ENCODE measurements around the gene HOXD4. TPM values are rescaled to one million over a fixed set of nuclear protein-coding genes. Genes with fewer than 3 reads are reported as not detected.

The HOXD4 gene
- 1 to 10 TPM in 1 of 2 donors, under 1 TPM in 1; 0.74 to 1.1 TPM for total RNA-seq
- polyA plus RNA-seq = under 1 TPM; 0.12 to 0.23 TPM
- long read RNA-seq, donor 1 = 0 reads
- long read RNA-seq, donor 2 = 0 reads
- long read RNA-seq, donor 3 = 0 reads
- long read RNA-seq, donor 4 = 0 reads
- long read RNA-seq, donor 5 = 0 reads

DNA sequence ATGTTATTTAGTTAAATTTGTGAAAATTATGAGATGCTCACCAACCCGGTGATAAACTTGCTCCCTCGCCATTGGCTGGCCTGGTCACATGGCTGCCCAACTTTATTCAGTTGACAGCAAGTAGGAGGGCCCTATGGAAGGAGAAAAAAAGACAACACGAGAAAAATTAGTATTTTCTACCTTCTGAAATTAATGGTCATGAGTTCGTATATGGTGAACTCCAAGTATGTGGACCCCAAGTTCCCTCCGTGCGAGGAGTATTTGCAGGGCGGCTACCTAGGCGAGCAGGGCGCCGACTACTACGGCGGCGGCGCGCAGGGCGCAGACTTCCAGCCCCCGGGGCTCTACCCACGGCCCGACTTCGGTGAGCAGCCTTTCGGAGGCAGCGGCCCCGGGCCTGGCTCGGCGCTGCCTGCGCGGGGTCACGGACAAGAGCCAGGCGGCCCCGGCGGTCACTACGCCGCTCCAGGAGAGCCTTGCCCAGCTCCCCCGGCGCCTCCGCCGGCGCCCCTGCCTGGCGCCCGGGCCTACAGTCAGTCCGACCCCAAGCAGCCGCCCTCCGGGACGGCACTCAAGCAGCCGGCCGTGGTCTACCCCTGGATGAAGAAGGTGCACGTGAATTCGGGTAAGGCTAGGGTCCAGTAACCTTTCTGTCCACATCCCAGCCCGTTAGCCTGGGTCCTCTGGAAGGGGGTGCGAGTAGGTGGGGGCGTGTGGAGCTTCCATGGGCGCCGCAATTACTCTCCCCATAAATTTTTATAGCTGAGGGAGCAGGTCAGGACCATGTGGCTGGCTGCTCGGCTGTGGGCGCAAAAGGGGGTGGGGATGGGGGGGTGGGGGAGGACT, at the start of gene HOXD4:
Gene HOXD4, plus strand, starts transcription at position 109 of the 846 bp plus-strand sequence. Its CDS starts 84 bp downstream, at position 193.
- Histone ChIP-seq H3K27ac (ENCODE audit: low read depth in 1 of 2, low read length in 1 of 2) (no peak within 1 kb of the TSS), H3K4me3 (no peak within 1 kb of the TSS), H3K36me3 (ENCODE audit: control insufficient read depth in 4 of 4, insufficient read depth in 4 of 4, low read length in 4 of 4) (no peaks in the 10 kb centered on the region), H3K27me3 (ENCODE audit: control insufficient read depth in 3 of 3, insufficient read depth in 3 of 3, low read length in 2 of 3) (peaks cover 43 to 97% (median 92%) of the 10 kb centered on the region in 3 donors), H3K4me1 (ENCODE audit: control insufficient read depth in 5 of 5, insufficient read depth in 5 of 5, low read length in 5 of 5) (peaks cover 0 to 7% (median 0%) of the 10 kb centered on the region in 5 donors), H3K9ac (ENCODE audit: insufficient read depth in 1 of 2, low read length in 2 of 2) (no peak within 1 kb of the TSS), H3K9me3 (ENCODE audit: control insufficient read depth in 4 of 4, insufficient read depth in 3 of 4, low read length in 3 of 4) (peaks cover 0 to 15% (median 0%) of the 10 kb centered on the region in 4 donors)
- peak in 1 of 3 donors; percentile 6 for DNase-seq
- WGBS, 2 donors = 3 to 7% methylated on average over 54 to 55 of the region's 55 CpGs
- ATAC-seq (ENCODE audit: insufficient read depth, low FRiP score) = no peak
- TF ChIP-seq, protein P1, sequence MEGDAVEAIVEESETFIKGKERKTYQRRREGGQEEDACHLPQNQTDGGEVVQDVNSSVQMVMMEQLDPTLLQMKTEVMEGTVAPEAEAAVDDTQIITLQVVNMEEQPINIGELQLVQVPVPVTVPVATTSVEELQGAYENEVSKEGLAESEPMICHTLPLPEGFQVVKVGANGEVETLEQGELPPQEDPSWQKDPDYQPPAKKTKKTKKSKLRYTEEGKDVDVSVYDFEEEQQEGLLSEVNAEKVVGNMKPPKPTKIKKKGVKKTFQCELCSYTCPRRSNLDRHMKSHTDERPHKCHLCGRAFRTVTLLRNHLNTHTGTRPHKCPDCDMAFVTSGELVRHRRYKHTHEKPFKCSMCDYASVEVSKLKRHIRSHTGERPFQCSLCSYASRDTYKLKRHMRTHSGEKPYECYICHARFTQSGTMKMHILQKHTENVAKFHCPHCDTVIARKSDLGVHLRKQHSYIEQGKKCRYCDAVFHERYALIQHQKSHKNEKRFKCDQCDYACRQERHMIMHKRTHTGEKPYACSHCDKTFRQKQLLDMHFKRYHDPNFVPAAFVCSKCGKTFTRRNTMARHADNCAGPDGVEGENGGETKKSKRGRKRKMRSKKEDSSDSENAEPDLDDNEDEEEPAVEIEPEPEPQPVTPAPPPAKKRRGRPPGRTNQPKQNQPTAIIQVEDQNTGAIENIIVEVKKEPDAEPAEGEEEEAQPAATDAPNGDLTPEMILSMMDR (IDR thresholded peaks at IDR 0.05; ENCODE audit: control extremely low read depth, extremely low read depth) = no peak

DNA sequence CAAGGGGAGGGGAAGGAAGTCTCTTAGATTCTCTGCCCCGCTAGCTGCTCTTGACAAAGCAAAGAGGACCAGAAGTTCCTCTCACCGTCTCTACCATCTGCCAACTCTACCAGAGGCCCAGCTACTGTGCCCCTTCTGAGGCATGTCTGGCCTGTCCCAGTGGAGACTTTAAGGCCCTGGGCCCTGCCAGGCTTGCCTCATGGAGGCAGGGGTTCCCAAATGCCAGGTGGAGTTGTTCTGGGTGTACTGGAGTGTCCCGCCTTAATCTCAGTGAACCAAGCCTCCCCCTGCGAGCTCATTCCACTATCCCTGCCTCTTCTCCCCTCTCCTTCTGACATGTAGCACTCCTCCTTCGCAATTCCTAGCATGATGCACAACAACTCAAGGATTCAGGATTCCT, 49.5 kb upstream of the HOXD4 start:
- Histone ChIP-seq H3K9ac (ENCODE audit: insufficient read depth in 1 of 2, low read length in 2 of 2) (no peak overlapping the region), H3K27ac (ENCODE audit: low read depth in 1 of 2, low read length in 1 of 2) (no peak overlapping the region), H3K4me1 (ENCODE audit: control insufficient read depth in 5 of 5, insufficient read depth in 5 of 5, low read length in 5 of 5) (peaks cover 0 to 15% (median 10%) of the 10 kb centered on the region in 5 donors), H3K9me3 (ENCODE audit: control insufficient read depth in 4 of 4, insufficient read depth in 3 of 4, low read length in 3 of 4) (peaks cover 0 to 9% (median 0%) of the 10 kb centered on the region in 4 donors), H3K4me3 (no peak overlapping the region), H3K27me3 (ENCODE audit: control insufficient read depth in 3 of 3, insufficient read depth in 3 of 3, low read length in 2 of 3) (peaks cover 44 to 97% (median 89%) of the 10 kb centered on the region in 3 donors), H3K36me3 (ENCODE audit: control insufficient read depth in 4 of 4, insufficient read depth in 4 of 4, low read length in 4 of 4) (no peaks in the 10 kb centered on the region)
- DNase-seq (no peak), ATAC-seq (ENCODE audit: insufficient read depth, low FRiP score) (no peak)
- TF ChIP-seq, protein P1 (IDR thresholded peaks at IDR 0.05; ENCODE audit: control extremely low read depth, extremely low read depth) = no peak
- WGBS, 2 donors = 27 to 33% methylated on average over 5 of the region's 5 CpGs

DNA sequence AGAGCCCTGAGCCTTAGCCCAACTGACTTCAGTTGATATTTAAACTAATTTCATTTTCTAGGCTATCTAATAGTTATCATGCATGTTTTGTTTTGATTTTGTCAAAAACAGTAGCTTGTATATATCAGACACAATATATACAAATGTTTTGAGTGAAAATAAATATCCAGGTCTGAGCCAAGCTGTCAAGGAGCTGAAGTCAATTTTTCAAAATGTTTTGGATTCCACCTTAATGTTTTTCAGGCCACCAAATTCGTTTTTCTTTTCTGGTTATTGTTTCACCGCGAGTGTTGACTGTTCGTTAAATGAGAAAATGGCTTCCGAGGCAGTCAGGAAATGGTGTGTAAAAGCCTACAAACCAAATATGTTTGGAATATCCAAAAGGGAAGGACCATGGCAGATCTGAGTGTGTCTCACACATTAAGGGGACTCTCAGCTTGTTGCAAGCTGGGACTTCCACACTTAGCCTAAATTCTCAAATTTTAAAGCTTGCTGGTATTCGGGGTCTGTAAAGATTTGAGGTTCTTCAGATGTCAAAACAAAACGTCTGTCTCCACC, 49.0 kb upstream of the HOXD4 start:
- no peak for DNase-seq
- no peaks in the 10 kb centered on the region for H3K36me3 ChIP-seq (ENCODE audit: control insufficient read depth in 4 of 4, insufficient read depth in 4 of 4, low read length in 4 of 4)
- TF ChIP-seq, protein P1 (IDR thresholded peaks at IDR 0.05; ENCODE audit: control extremely low read depth, extremely low read depth) = no peak
- ATAC-seq (ENCODE audit: insufficient read depth, low FRiP score) = no peak
- H3K27ac ChIP-seq (ENCODE audit: low read depth in 1 of 2, low read length in 1 of 2) = no peak overlapping the region
- WGBS, 2 donors = 13 to 20% methylated on average over 7 of the region's 7 CpGs
- no peak overlapping the region for H3K9ac ChIP-seq (ENCODE audit: insufficient read depth in 1 of 2, low read length in 2 of 2)
- peaks cover 50 to 97% (median 90%) of the 10 kb centered on the region in 3 donors for H3K27me3 ChIP-seq (ENCODE audit: control insufficient read depth in 3 of 3, insufficient read depth in 3 of 3, low read length in 2 of 3)
- H3K9me3 ChIP-seq (ENCODE audit: control insufficient read depth in 4 of 4, insufficient read depth in 3 of 4, low read length in 3 of 4) = peaks cover 0 to 13% (median 0%) of the 10 kb centered on the region in 4 donors
- H3K4me1 ChIP-seq (ENCODE audit: control insufficient read depth in 5 of 5, insufficient read depth in 5 of 5, low read length in 5 of 5) = peaks cover 0 to 15% (median 8%) of the 10 kb centered on the region in 5 donors
- no peak overlapping the region for H3K4me3 ChIP-seq
